NCI-H2081 (cell line): ENCODE measurements around the gene AUTS2.

Experiments used
- DNase-seq, 2 experiments: peaks; one replicate each; lab custom pipeline; 2025; lab: John Stamatoyannopoulos, UW

The AUTS2 gene

GRCh38 chr7:70383066-70383782 lies 784.9 kb downstream of the AUTS2 start:
- DNase-seq, result no peak

- DNase-seq, result peak; percentile 50 to 76
Observed at GRCh38 chr7:70384024-70384423, 785.7 kb downstream of the AUTS2 start.

- no peak for DNase-seq
Observed at GRCh38 chr7:70384891-70385290, 786.6 kb downstream of the AUTS2 start.

GRCh38 chr7:70387217-70387616 lies 788.9 kb downstream of the AUTS2 start:
- no peak for DNase-seq

GRCh38 chr7:70389531-70390151 lies 791.4 kb downstream of the AUTS2 start:
- DNase-seq, result no peak

GRCh38 chr7:70390251-70390650 lies 792.0 kb downstream of the AUTS2 start:
- no peak for DNase-seq

- no peak for DNase-seq
Observed at GRCh38 chr7:70392256-70392876, 794.1 kb downstream of the AUTS2 start.

GRCh38 chr7:70392877-70393435 lies 794.7 kb downstream of the AUTS2 start:
- DNase-seq, result peak in 1 of 2 experiments; percentile 7

GRCh38 chr7:70393956-70394355 lies 795.7 kb downstream of the AUTS2 start:
- no peak for DNase-seq

GRCh38 chr7:70400829-70401380 lies 802.6 kb downstream of the AUTS2 start:
- DNase-seq, result no peak

- DNase-seq, result no peak
Observed at GRCh38 chr7:70402069-70402468, 803.8 kb downstream of the AUTS2 start.

GRCh38 chr7:70405241-70405640 lies 807.0 kb downstream of the AUTS2 start:
- no peak for DNase-seq

GRCh38 chr7:70406186-70406949 lies 808.1 kb downstream of the AUTS2 start:
- no peak for DNase-seq

GRCh38 chr7:70406950-70407209 lies 808.6 kb downstream of the AUTS2 start:
- DNase-seq, result no peak

GRCh38 chr7:70408477-70408876 lies 810.2 kb downstream of the AUTS2 start:
- DNase-seq, result no peak

GRCh38 chr7:70408891-70409290 lies 810.6 kb downstream of the AUTS2 start:
- DNase-seq, result no peak

- no peak for DNase-seq
Observed at GRCh38 chr7:70410134-70410750, 812.0 kb downstream of the AUTS2 start.

- no peak for DNase-seq
Observed at GRCh38 chr7:70414368-70414767, 816.1 kb downstream of the AUTS2 start.

- DNase-seq, result no peak
Observed at GRCh38 chr7:70415179-70415972, 817.1 kb downstream of the AUTS2 start.

- no peak for DNase-seq
Observed at GRCh38 chr7:70416347-70416985, 818.2 kb downstream of the AUTS2 start.
